ENCODE data around the gene ALG10. TPM values are rescaled to one million over a fixed set of nuclear protein-coding genes. Genes with fewer than 3 reads are reported as not detected.
"Not testable (repeated sequence)": the region's sequence is repeated elsewhere in the genome, so short reads cannot be mapped to it uniquely, and the experiment has no call there.

The ALG10 gene
- polyA plus RNA-seq, 1 of the 3 experiments (the other 2 are of a cell fraction), result 2.3 TPM

- Histone ChIP-seq H2AFZ (ENCODE audit: low read depth) (no peak overlapping the region), H3K27ac (ENCODE audit: low read depth in 2 of 2, low read length in 1 of 2) (no peak overlapping the region), H4K20me1 (ENCODE audit: insufficient read depth) (no peaks in the 10 kb centered on the region), H3K79me2 (ENCODE audit: insufficient read depth) (no peaks in the 10 kb centered on the region), H3K4me2 (no peak overlapping the region), H3K27me3 (ENCODE audit: insufficient read depth) (no peaks in the 10 kb centered on the region), H3K9me2 (no peaks in the 10 kb centered on the region), H3K4me3 (ENCODE audit: low read depth in 2 of 2, low read length in 1 of 2) (no peak overlapping the region), H3K36me3 (replicated peaks in 1 of 2; ENCODE audit: control insufficient read depth in 1 of 2, insufficient read depth in 2 of 2, low read length in 1 of 2) (no peaks in the 10 kb centered on the region), H3F3A (replicated peaks; ENCODE audit: insufficient read depth) (no peaks in the 10 kb centered on the region), H3K9ac (no peak overlapping the region), H3K4me1 (ENCODE audit: control insufficient read depth in 1 of 2, insufficient read depth in 2 of 2, low read depth in 1 of 2, low read length in 1 of 2) (no peaks in the 10 kb centered on the region), H3K9me3 (no peaks in the 10 kb centered on the region)
- WGBS (ENCODE audit: low lambda C conversion rate), result 1% methylated on average over 4 of the region's 4 CpGs
- ChIA-PET CTCF (no interaction called here), POLR2A (no interaction called here)
- DNase-seq, result no peak
- TF ChIP-seq MAX (IDR thresholded peaks at IDR 0.05; ENCODE audit: low read depth) (no peak), GABPA (IDR thresholded peaks at IDR 0.05; ENCODE audit: low read depth) (no peak), SIN3A (IDR thresholded peaks at IDR 0.05; ENCODE audit: borderline replicate concordance, low read depth, low read length) (no peak), NRF1 (IDR thresholded peaks at IDR 0.05; ENCODE audit: low read depth, low read length) (no peak), NFIC (IDR thresholded peaks at IDR 0.05; ENCODE audit: borderline replicate concordance) (no peak), JUND (IDR thresholded peaks at IDR 0.05) (no peak), SMC3 (IDR thresholded peaks at IDR 0.05; ENCODE audit: low read depth, low read length) (no peak), ELF1 (IDR thresholded peaks at IDR 0.05) (no peak), RAD21 (IDR thresholded peaks at IDR 0.05; ENCODE audit: low read length) (no peak), TAF1 (IDR thresholded peaks at IDR 0.05; ENCODE audit: borderline replicate concordance, low read depth, low read length) (no peak), ZBTB33 (IDR thresholded peaks at IDR 0.05; ENCODE audit: borderline replicate concordance, low read depth) (no peak), EP300 (IDR thresholded peaks at IDR 0.05; ENCODE audit: borderline replicate concordance in 1 of 2, low read depth in 1 of 2, low read length in 1 of 2) (no peak), MXI1 (IDR thresholded peaks at IDR 0.05; ENCODE audit: low read depth, low read length) (no peak), FOSL2 (IDR thresholded peaks at IDR 0.05; ENCODE audit: borderline replicate concordance, low read depth) (no peak), POLR2AphosphoS5 (IDR thresholded peaks at IDR 0.05; ENCODE audit: low read depth, low read length) (no peak), RXRA (IDR thresholded peaks at IDR 0.05; ENCODE audit: borderline replicate concordance, low read depth) (no peak)
Measured at GRCh38 chr12:33994857-33995808, 27.2 kb upstream of the ALG10 start.

- H3K4me3 ChIP-seq (ENCODE audit: low read depth in 2 of 2, low read length in 1 of 2); H3K9me2 ChIP-seq; POLR2A ChIA-PET; H3K27me3 ChIP-seq (ENCODE audit: insufficient read depth); DNase-seq; H3K4me1 ChIP-seq (ENCODE audit: control insufficient read depth in 1 of 2, insufficient read depth in 2 of 2, low read depth in 1 of 2, low read length in 1 of 2); H3K4me2 ChIP-seq; H3K9ac ChIP-seq; H3K79me2 ChIP-seq (ENCODE audit: insufficient read depth); H3K27ac ChIP-seq (ENCODE audit: low read depth in 2 of 2, low read length in 1 of 2); CTCF ChIA-PET; H2AFZ ChIP-seq (ENCODE audit: low read depth); H3K36me3 ChIP-seq (replicated peaks in 1 of 2; ENCODE audit: control insufficient read depth in 1 of 2, insufficient read depth in 2 of 2, low read length in 1 of 2); H4K20me1 ChIP-seq (ENCODE audit: insufficient read depth); H3F3A ChIP-seq (replicated peaks; ENCODE audit: insufficient read depth); H3K9me3 ChIP-seq: not testable (repeated sequence)
Measured at GRCh38 chr12:34008835-34009234, 13.5 kb upstream of the ALG10 start.

All from SK-N-SH (cell line).